HepG2 (cell line): ENCODE results near the gene POC1B. TPM values are rescaled to one million over a fixed set of nuclear protein-coding genes. Genes with fewer than 3 reads are reported as not detected.

Source experiments
- CHCHD3 ChIP-seq: sonication (generic); formaldehyde crosslinking; IDR thresholded peaks from 2 replicates; pipeline ENCODE4 v1.8.0; 2022; ENCODE audit warnings: mild to moderate bottlenecking, missing genetic modification reagents, moderate library complexity
- FOXO4 ChIP-seq: sonication (generic); formaldehyde crosslinking; conservative IDR thresholded peaks from 2 replicates; pipeline ENCODE4 v1.8.1; 2023; ENCODE audit warnings: missing genetic modification reagents
- HCFC1 ChIP-seq: fragments of 150-350 bp; IDR thresholded peaks from 2 replicates; pipeline ENCODE4 v1.6.1; 2014; ENCODE audit warnings: low read depth, low read length
- HNRNPLL ChIP-seq: fragments of 200-400 bp; formaldehyde crosslinking; IDR thresholded peaks from 2 replicates; pipeline ENCODE4 v1.6.1; 2017; ENCODE audit warnings: mild to moderate bottlenecking, low read depth, low read length; ENCODE audit not compliant: poor library complexity, severe bottlenecking
- ISL2 ChIP-seq: sonication (generic); formaldehyde crosslinking; IDR thresholded peaks from 2 replicates; pipeline ENCODE4 v1.5.0; 2020; ENCODE audit warnings: missing genetic modification reagents
- KAT2B ChIP-seq: fragments of 150-350 bp; IDR thresholded peaks from 2 replicates; pipeline ENCODE4 v1.6.1; 2014; ENCODE audit warnings: low read depth, low read length, borderline replicate concordance
- KLF13 ChIP-seq: sonication (generic); formaldehyde crosslinking; IDR thresholded peaks from 2 replicates; pipeline ENCODE4 v1.4.0; 2020; ENCODE audit warnings: mild to moderate bottlenecking, missing genetic modification reagents
- LCORL ChIP-seq, 2 experiments: fragments of 450-650 bp in 1 of 2; sonication (generic) in 1 of 2; formaldehyde crosslinking in 1 of 2; IDR thresholded peaks; 2 replicates each; pipeline versions ENCODE4 v1.5.0 to v1.6.1; 2017 to 2020; ENCODE audit warnings: antibody characterized with exemption in 1 of 2, missing genetic modification reagents in 1 of 2
- MAFK ChIP-seq, 2 experiments: IDR thresholded peaks in 1 of 2; conservative IDR thresholded peaks in 1 of 2; 2 replicates each; pipeline ENCODE4 v1.6.1; 2011; ENCODE audit warnings: improper control_type of control experiment in 2 of 2, low read length in 2 of 2
- MXD1 ChIP-seq: sonication (generic); formaldehyde crosslinking; IDR thresholded peaks from 2 replicates; pipeline ENCODE4 v1.4.0; 2020; ENCODE audit warnings: mild to moderate bottlenecking, missing genetic modification reagents
- PHF8 ChIP-seq: sonication (generic); formaldehyde crosslinking; IDR thresholded peaks from 2 replicates; pipeline ENCODE4 v1.5.0; 2020; ENCODE audit warnings: missing genetic modification reagents
- SAFB2 ChIP-seq: sonication (generic); formaldehyde crosslinking; IDR thresholded peaks from 2 replicates; pipeline ENCODE4 v1.5.1; 2020; ENCODE audit warnings: missing genetic modification reagents, low read depth, mild to moderate bottlenecking, borderline replicate concordance
- SP2 ChIP-seq: sonication (generic); formaldehyde crosslinking; IDR thresholded peaks from 2 replicates; pipeline ENCODE4 v1.5.1; 2020; ENCODE audit warnings: mild to moderate bottlenecking, missing genetic modification reagents
- SPEN ChIP-seq: sonication (generic); formaldehyde crosslinking; IDR thresholded peaks from 2 replicates; pipeline ENCODE4 v1.5.1; 2020; ENCODE audit warnings: low read depth, mild to moderate bottlenecking, missing genetic modification reagents
- TAF15 ChIP-seq: fragments of 200-400 bp; formaldehyde crosslinking; IDR thresholded peaks from one replicate; pipeline ENCODE4 v1.6.1; 2018; ENCODE audit warnings: mild to moderate bottlenecking, low read depth, low read length; ENCODE audit not compliant: poor library complexity, severe bottlenecking
- ZFP41 ChIP-seq: sonication (generic); formaldehyde crosslinking; IDR thresholded peaks from 2 replicates; pipeline ENCODE4 v1.4.0; 2020; ENCODE audit warnings: mild to moderate bottlenecking, missing genetic modification reagents, borderline replicate concordance
- ZNF207 ChIP-seq: fragments of 450-650 bp; IDR thresholded peaks from 2 replicates; pipeline ENCODE4 v1.6.1; 2016; ENCODE audit warnings: antibody characterized with exemption, borderline replicate concordance
- ZNF230 ChIP-seq: sonication (generic); formaldehyde crosslinking; IDR thresholded peaks from 2 replicates; pipeline ENCODE4 v1.4.0; 2020; ENCODE audit warnings: mild to moderate bottlenecking, missing genetic modification reagents
- ZNF543 ChIP-seq: sonication (generic); formaldehyde crosslinking; IDR thresholded peaks from 2 replicates; pipeline ENCODE4 v1.4.0; 2020; ENCODE audit warnings: mild to moderate bottlenecking, missing genetic modification reagents
- ZNF609 ChIP-seq: sonication (generic); formaldehyde crosslinking; IDR thresholded peaks from 2 replicates; pipeline ENCODE4 v1.4.0; 2020; ENCODE audit warnings: mild to moderate bottlenecking, missing genetic modification reagents, borderline replicate concordance
- ZNF878 ChIP-seq: sonication (generic); formaldehyde crosslinking; IDR thresholded peaks from 2 replicates; pipeline ENCODE4 v1.8.1; 2023; ENCODE audit warnings: mild to moderate bottlenecking, missing genetic modification reagents, moderate library complexity
- polyA plus RNA-seq, 8 experiments: library from polyadenylated mRNA; depleted of rRNA in 3 of 8; stranded (reverse) in 7 of 8; unstranded in 1 of 8; fragments of >200 nt; fragmentation: Illumina TruSeq in 4 of 8; extraction: Trizol in 4 of 8; gene quantifications; 2 replicates each; pipeline versions ENCODE4 v1.2.1 to v1.2.3, GENCODE V29; 2011 to 2016; ENCODE audit warnings: low read depth in 4 of 8, missing spikeins in 1 of 8, mixed read lengths in 1 of 8; ENCODE audit not compliant: insufficient read depth in 1 of 8
- total RNA-seq, 5 experiments: library from RNA; depleted of rRNA; stranded (reverse); fragments of >200 nt; fragmentation: Illumina TruSeq; extraction: Trizol; gene quantifications; 2 replicates each; pipeline ENCODE4 v1.2.3, GENCODE V29; 2016; ENCODE audit warnings: low read depth in 1 of 5
- TF ChIP-seq, protein P1 (sequence below): sonication (generic); formaldehyde crosslinking; IDR thresholded peaks from 2 replicates; pipeline ENCODE4 v1.5.1; 2020; ENCODE audit warnings: missing genetic modification reagents, mild to moderate bottlenecking, borderline replicate concordance

The POC1B gene
- total and polyA plus RNA-seq, 2 of the 13 experiments (the other 11 are each of a cell fraction or from before 2014, with no cell fraction given) = 9.3 to 11.0 TPM

DNA sequence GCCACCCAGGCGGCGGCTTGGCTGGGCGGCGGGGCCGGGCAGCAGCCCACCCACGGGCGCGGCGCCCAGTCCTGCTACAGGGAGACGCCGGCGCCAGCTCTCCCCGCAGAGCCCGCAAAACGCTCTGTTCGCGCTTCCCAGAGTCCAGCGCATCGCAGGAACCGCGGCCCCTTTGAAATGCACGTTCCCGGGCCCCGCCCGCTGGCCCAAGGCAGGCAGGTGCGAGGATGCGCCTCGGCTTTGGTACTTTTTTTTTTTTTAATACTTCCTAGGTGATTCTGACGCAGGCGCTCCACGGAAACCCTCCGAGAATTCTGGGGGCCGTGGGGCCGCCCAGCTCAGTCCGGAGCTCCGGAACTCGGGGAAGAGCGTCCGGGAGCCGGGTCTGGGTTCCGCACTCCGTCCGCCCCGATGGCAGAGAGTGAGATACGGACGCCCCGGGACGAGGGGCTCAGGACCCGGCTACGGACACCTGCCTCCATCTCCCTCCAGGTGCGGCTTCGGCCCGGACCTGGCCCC lies 483 bp downstream of the POC1B start (continued):
- no peak for TF ChIP-seq HCFC1
- 0 out of 2 replicates have a peak, but pooled peaks have one; percentile 52 for TF ChIP-seq FOXO4 (CRISPR knock-in tag)
- peak; percentile 75 for TF ChIP-seq MXD1 (CRISPR knock-in tag)
- TF ChIP-seq HNRNPLL = peak; percentile 47
- no peak for TF ChIP-seq LCORL (IDR thresholded peaks at IDR 0.05)
- no peak; the same call in 1 of the 2 replicates for TF ChIP-seq LCORL (CRISPR knock-in tag; IDR thresholded peaks at IDR 0.05)
- no peak for TF ChIP-seq MAFK (conservative IDR thresholded peaks at IDR 0.05 in 1 of 2, IDR thresholded peaks at IDR 0.05 in 1 of 2; ENCODE audit: low read length in 2 of 2)
- 0 out of 2 replicates have a peak, but pooled peaks have one; percentile 42 for TF ChIP-seq SAFB2 (CRISPR knock-in tag)
- no peak for TF ChIP-seq SPEN
- no peak for TF ChIP-seq ZNF609 (CRISPR knock-in tag)
- no peak for TF ChIP-seq ZFP41 (CRISPR knock-in tag)
- no peak for TF ChIP-seq ISL2 (CRISPR knock-in tag)
- TF ChIP-seq KAT2B = no peak
- TF ChIP-seq PHF8 = peak; percentile 10; the same call in 1 of the 2 replicates
- TF ChIP-seq TAF15 = no peak
- TF ChIP-seq ZNF230 (CRISPR knock-in tag) = no peak
- TF ChIP-seq, protein P1, sequence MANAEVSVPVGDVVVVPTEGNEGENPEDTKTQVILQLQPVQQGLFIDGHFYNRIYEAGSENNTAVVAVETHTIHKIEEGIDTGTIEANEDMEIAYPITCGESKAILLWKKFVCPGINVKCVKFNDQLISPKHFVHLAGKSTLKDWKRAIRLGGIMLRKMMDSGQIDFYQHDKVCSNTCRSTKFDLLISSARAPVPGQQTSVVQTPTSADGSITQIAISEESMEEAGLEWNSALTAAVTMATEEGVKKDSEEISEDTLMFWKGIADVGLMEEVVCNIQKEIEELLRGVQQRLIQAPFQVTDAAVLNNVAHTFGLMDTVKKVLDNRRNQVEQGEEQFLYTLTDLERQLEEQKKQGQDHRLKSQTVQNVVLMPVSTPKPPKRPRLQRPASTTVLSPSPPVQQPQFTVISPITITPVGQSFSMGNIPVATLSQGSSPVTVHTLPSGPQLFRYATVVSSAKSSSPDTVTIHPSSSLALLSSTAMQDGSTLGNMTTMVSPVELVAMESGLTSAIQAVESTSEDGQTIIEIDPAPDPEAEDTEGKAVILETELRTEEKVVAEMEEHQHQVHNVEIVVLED = no peak
- TF ChIP-seq CHCHD3 (CRISPR knock-in tag) = 0 out of 2 replicates have a peak, but pooled peaks have one; percentile 38
- TF ChIP-seq ZNF207 = no peak
- TF ChIP-seq KLF13 = no peak
- TF ChIP-seq ZNF878 (CRISPR knock-in tag) = peak; percentile 1; the same call in 1 of the 2 replicates
- no peak for TF ChIP-seq ZNF543 (CRISPR knock-in tag)
- peak; percentile 36; the same call in 1 of the 2 replicates for TF ChIP-seq SP2 (CRISPR knock-in tag)
